ENCODE results near the gene NDUFB8. TPM values are rescaled to one million over a fixed set of nuclear protein-coding genes. Genes with fewer than 3 reads are reported as not detected.

The NDUFB8 gene
- total RNA-seq, 2 donors from 2014 or later, result 195 to 222 TPM

DNA sequence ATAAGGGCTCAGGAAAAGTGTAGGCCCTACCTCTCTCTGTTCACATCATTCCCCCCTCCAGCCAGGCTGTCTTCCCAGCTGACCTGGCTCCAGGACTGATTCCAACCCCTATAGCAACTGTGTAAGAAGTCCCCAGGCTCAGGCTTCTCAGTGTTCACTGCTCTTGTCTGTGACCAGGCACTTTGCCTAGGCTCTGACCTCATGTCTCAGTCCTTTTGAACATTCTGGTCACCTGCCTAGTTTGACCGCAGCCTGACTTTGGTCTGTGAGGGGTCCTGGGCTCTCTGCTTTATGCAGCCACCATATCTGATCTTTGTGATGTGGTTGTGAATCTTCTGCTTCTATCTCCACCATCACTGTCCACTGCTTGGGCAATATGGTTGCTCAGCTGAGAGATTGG is 30.6 kb upstream of the NDUFB8 start:
- Histone ChIP-seq H3K4me3 (no peak overlapping the region), H3K36me3 (no peaks in the 10 kb centered on the region), H3K27me3 (replicated peaks; ENCODE audit: insufficient read depth) (peaks cover 6% of the 10 kb centered on the region), H3K4me1 (replicated peaks) (no peaks in the 10 kb centered on the region), H3K27ac (no peak overlapping the region), H3K9me3 (no peaks in the 10 kb centered on the region)
- TF ChIP-seq POLR2A (IDR thresholded peaks at IDR 0.05) (no peak), POLR2AphosphoS5 (IDR thresholded peaks at IDR 0.05) (no peak)
- TF ChIP-seq, protein P1, sequence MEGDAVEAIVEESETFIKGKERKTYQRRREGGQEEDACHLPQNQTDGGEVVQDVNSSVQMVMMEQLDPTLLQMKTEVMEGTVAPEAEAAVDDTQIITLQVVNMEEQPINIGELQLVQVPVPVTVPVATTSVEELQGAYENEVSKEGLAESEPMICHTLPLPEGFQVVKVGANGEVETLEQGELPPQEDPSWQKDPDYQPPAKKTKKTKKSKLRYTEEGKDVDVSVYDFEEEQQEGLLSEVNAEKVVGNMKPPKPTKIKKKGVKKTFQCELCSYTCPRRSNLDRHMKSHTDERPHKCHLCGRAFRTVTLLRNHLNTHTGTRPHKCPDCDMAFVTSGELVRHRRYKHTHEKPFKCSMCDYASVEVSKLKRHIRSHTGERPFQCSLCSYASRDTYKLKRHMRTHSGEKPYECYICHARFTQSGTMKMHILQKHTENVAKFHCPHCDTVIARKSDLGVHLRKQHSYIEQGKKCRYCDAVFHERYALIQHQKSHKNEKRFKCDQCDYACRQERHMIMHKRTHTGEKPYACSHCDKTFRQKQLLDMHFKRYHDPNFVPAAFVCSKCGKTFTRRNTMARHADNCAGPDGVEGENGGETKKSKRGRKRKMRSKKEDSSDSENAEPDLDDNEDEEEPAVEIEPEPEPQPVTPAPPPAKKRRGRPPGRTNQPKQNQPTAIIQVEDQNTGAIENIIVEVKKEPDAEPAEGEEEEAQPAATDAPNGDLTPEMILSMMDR (IDR thresholded peaks at IDR 0.05), result no peak
- intact Hi-C loops (cut with DNase I), result loop anchor here (10.0 kb wide), 1 partner anchor 455 kb away; no protein-coding TSS in a partner anchor
- 100% methylated on average over 1 of the region's 1 CpG for WGBS
- DNase-seq (ENCODE audit: low spot score), result no peak

DNA sequence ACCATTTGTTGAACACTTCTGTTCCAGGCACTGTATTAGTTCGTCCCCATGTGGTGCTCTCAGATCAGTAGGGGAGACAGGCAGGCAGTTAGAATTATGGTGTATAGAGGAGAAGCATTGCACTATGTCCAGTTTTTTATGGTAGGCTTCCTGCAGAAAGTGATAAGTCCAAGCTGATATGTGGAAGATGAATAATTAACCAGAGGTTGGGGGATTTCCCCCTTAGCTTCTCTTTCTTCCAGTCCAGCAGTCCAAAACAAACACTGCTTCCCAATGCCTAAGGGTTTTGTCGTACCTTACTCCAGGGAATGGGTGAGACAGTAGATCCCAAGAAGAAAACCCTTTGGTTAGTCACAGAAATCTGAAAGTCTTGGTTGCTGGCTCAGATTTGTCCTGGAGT is 25.2 kb upstream of the NDUFB8 start:
- Histone ChIP-seq H3K9me3 (no peaks in the 10 kb centered on the region), H3K4me1 (replicated peaks) (no peaks in the 10 kb centered on the region), H3K27me3 (replicated peaks; ENCODE audit: insufficient read depth) (no peaks in the 10 kb centered on the region), H3K27ac (no peak overlapping the region), H3K4me3 (no peak overlapping the region), H3K36me3 (no peaks in the 10 kb centered on the region)
- intact Hi-C loops (cut with DNase I), result no loop called here
- TF ChIP-seq POLR2AphosphoS5 (IDR thresholded peaks at IDR 0.05) (no peak), POLR2A (IDR thresholded peaks at IDR 0.05) (no peak)
- TF ChIP-seq, protein P1 (IDR thresholded peaks at IDR 0.05), result no peak
- no peak for DNase-seq (ENCODE audit: low spot score)
- WGBS, result 82% methylated on average over 2 of the region's 2 CpGs

DNA sequence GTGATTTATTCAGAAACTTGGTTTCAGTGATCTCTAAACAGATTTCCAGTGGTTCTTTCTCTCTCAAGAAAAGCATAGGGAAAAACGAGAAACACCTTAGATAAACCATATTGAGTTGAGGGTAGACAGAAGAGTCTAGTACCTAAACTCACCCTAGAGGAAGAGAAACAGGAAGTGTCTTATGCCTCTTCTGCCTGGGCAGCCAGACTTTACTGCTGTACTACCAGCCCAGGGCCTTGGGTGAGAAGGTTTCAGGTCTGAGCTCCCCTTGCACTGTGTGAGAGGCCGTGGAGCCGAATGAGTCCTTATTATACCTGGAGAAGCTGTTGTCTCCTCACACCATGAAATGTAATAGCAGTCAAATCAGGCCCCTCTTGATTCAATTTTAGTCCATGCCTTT is 24.3 kb upstream of the NDUFB8 start:
- H3K27ac ChIP-seq, result no peak overlapping the region
- no peak for DNase-seq (ENCODE audit: low spot score)
- no peaks in the 10 kb centered on the region for H3K27me3 ChIP-seq (replicated peaks; ENCODE audit: insufficient read depth)
- TF ChIP-seq POLR2AphosphoS5 (IDR thresholded peaks at IDR 0.05), result no peak
- TF ChIP-seq, protein P1 (IDR thresholded peaks at IDR 0.05), result no peak
- TF ChIP-seq POLR2A (IDR thresholded peaks at IDR 0.05), result no peak
- intact Hi-C loops (cut with DNase I), result no loop called here
- WGBS, result 94% methylated on average over 3 of the region's 3 CpGs
- H3K4me1 ChIP-seq (replicated peaks), result no peaks in the 10 kb centered on the region
- no peak overlapping the region for H3K4me3 ChIP-seq
- no peaks in the 10 kb centered on the region for H3K9me3 ChIP-seq
- no peaks in the 10 kb centered on the region for H3K36me3 ChIP-seq

DNA sequence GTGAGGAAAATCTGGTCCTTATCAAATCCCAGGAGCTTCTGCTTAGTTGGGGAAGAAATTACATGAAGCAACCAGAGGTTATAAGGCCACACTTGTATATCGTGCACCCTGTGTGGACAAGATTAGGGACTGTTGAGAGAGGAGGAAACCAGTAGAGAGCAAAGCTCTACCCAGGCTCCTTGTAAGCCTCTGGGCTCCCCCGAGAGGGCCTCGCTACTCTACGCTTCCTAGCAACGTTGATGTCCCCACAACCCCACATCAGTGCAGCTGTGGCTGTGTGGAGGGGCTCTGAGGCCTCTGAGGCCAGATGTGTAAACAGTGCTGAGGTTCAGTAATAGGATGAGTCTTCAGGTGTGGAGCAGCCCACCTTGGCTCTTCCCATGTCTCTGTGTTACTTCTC is 22.1 kb upstream of the NDUFB8 start:
- peaks cover 9 to 11% of the 10 kb centered on the region in 2 donors for H3K36me3 ChIP-seq
- TF ChIP-seq POLR2A (IDR thresholded peaks at IDR 0.05), result no peak
- TF ChIP-seq POLR2AphosphoS5 (IDR thresholded peaks at IDR 0.05), result no peak
- TF ChIP-seq, protein P1 (IDR thresholded peaks at IDR 0.05), result no peak
- H3K4me1 ChIP-seq (replicated peaks), result no peaks in the 10 kb centered on the region
- intact Hi-C loops (cut with DNase I), result no loop called here
- no peak overlapping the region for H3K4me3 ChIP-seq
- 74% methylated on average over 5 of the region's 5 CpGs for WGBS
- H3K27me3 ChIP-seq (replicated peaks; ENCODE audit: insufficient read depth), result no peaks in the 10 kb centered on the region
- H3K27ac ChIP-seq, result no peak overlapping the region
- no peaks in the 10 kb centered on the region for H3K9me3 ChIP-seq
- no peak for DNase-seq (ENCODE audit: low spot score)

DNA sequence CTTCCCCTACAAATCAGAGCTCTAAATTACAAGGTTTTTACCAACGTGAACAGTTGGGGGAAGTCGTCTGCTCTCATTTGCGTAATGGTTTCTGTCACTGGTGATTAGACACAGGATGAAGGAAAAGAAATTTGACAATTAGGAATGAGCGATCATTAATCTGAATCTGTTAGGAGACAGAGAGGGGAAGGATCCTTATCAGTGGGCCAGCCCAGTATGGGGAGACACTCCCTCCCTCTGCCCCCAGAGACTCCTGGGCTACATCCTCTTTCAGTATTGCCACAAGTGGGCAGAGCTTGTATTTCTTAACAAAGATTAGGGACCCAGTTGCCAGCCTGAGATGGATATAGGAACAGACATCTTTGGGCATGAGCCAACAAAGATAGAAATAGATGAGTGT is 21.5 kb upstream of the NDUFB8 start:
- 57% methylated on average over 4 of the region's 4 CpGs for WGBS
- Histone ChIP-seq H3K4me3 (no peak overlapping the region), H3K9me3 (no peaks in the 10 kb centered on the region), H3K27me3 (replicated peaks; ENCODE audit: insufficient read depth) (no peaks in the 10 kb centered on the region), H3K27ac (no peak overlapping the region), H3K36me3 (peaks cover 9 to 11% of the 10 kb centered on the region in 2 donors), H3K4me1 (replicated peaks) (no peaks in the 10 kb centered on the region)
- intact Hi-C loops (cut with DNase I), result no loop called here
- DNase-seq (ENCODE audit: low spot score), result no peak
- TF ChIP-seq, protein P1 (IDR thresholded peaks at IDR 0.05), result no peak
- TF ChIP-seq POLR2AphosphoS5 (IDR thresholded peaks at IDR 0.05) (no peak), POLR2A (IDR thresholded peaks at IDR 0.05) (no peak)

All from prostate gland (tissue), 2 donors.